Measurements from ENCODE around the gene MAN1A1.
"Not testable (repeated sequence)": the region's sequence is repeated elsewhere in the genome, so short reads cannot be mapped to it uniquely, and the experiment has no call there.

Gene MAN1A1

GRCh38 chr6:119166024-119166784 is 183.4 kb downstream of the MAN1A1 start:
- no peak for DNase-seq

GRCh38 chr6:119163006-119163405 is 186.6 kb downstream of the MAN1A1 start:
- DNase-seq, result no peak

GRCh38 chr6:119162134-119162775 is 187.3 kb downstream of the MAN1A1 start:
- DNase-seq, result no peak

GRCh38 chr6:119161438-119161837 is 188.1 kb downstream of the MAN1A1 start:
- no peak for DNase-seq

GRCh38 chr6:119160911-119161310 is 188.7 kb downstream of the MAN1A1 start:
- no peak for DNase-seq

GRCh38 chr6:119158057-119158848 is 191.3 kb downstream of the MAN1A1 start:
- DNase-seq, result no peak

- no peak for DNase-seq
These were observed 192.1 kb downstream of the MAN1A1 start for GRCh38 chr6:119157506-119157815.

- no peak for DNase-seq
These were observed 192.6 kb downstream of the MAN1A1 start for GRCh38 chr6:119156757-119157505.

- not testable (repeated sequence) for DNase-seq
These were observed 193.5 kb downstream of the MAN1A1 start for GRCh38 chr6:119156082-119156481.

GRCh38 chr6:119152187-119152586 is 197.4 kb downstream of the MAN1A1 start:
- no peak for DNase-seq

GRCh38 chr6:119148825-119149525 is 200.6 kb downstream of the MAN1A1 start:
- DNase-seq, result no peak

- no peak for DNase-seq
These were observed 201.3 kb downstream of the MAN1A1 start for GRCh38 chr6:119148098-119148824.

GRCh38 chr6:119147101-119148053 is 202.2 kb downstream of the MAN1A1 start:
- peak; percentile 36 for DNase-seq

- no peak for DNase-seq
These were observed 204.4 kb downstream of the MAN1A1 start for GRCh38 chr6:119145111-119145510.

- no peak for DNase-seq
These were observed 206.9 kb downstream of the MAN1A1 start for GRCh38 chr6:119142637-119143036.

- no peak for DNase-seq
These were observed 207.5 kb downstream of the MAN1A1 start for GRCh38 chr6:119142041-119142440.

- DNase-seq, result no peak
These were observed 209.1 kb downstream of the MAN1A1 start for GRCh38 chr6:119140196-119141140.

GRCh38 chr6:119138906-119139541 is 210.5 kb downstream of the MAN1A1 start:
- DNase-seq, result no peak

Data from CD4-positive, alpha-beta T cell treated with Interferon gamma for 1 hour (primary cell).